Esophagus squamous epithelium (tissue), 5 donors: ENCODE measurements around the gene SLC3A2. TPM values are rescaled to one million over a fixed set of nuclear protein-coding genes. Genes with fewer than 3 reads are reported as not detected.
A peak's percentile ranks its signal among the peaks of the same experiment; 100 is the strongest.

Experiments
- DNase-seq: peaks from one replicate; lab custom pipeline; 2025; lab: John Stamatoyannopoulos, UW
- H3K27ac ChIP-seq, 4 donors: fragments of 200-600 bp; sonication (generic); one replicate each; pipeline ENCODE4 v1.5.1; 2016 to 2019; ENCODE audit warnings: mild to moderate bottlenecking in 1 of 4
- H3K27me3 ChIP-seq, 4 donors: fragments of 200-600 bp; sonication (generic); 1 replicate in 3 of 4; 2 replicates in 1 of 4; pipeline versions ENCODE4 v1.5.1 to v1.6.0; 2017 to 2021; ENCODE audit warnings: antibody characterized with exemption in 1 of 4
- H3K36me3 ChIP-seq, 3 donors: fragments of 200-600 bp; sonication (generic); one replicate each; pipeline ENCODE4 v1.5.1; 2016 to 2019
- H3K4me1 ChIP-seq, 3 donors: fragments of 200-600 bp; sonication (generic); one replicate each; pipeline ENCODE4 v1.5.1; 2017 to 2019
- H3K4me3 ChIP-seq, 4 donors: fragments of 200-600 bp; sonication (generic); 1 replicate in 3 of 4; 2 replicates in 1 of 4; pipeline ENCODE4 v1.5.1; 2016 to 2019; ENCODE audit warnings: mild to moderate bottlenecking in 2 of 4, moderate library complexity in 1 of 4
- H3K9me3 ChIP-seq, 3 donors: fragments of 200-600 bp; sonication (generic); one replicate each; pipeline ENCODE4 v1.5.1; 2016 to 2019
- CTCF ChIP-seq, 6 experiments: fragments of 450-650 bp in 4 of 6; fragments of 200-600 bp in 2 of 6; sonication (generic) in 2 of 6; IDR thresholded peaks; one replicate each; pipeline ENCODE4 v1.5.1; 2016 to 2019; ENCODE audit warnings: antibody characterized with exemption in 6 of 6, mild to moderate bottlenecking in 4 of 6, moderate library complexity in 4 of 6
- POLR2A ChIP-seq, 4 donors: fragments of 450-650 bp; IDR thresholded peaks; one replicate each; pipeline ENCODE4 v1.6.1; 2017; ENCODE audit warnings: antibody characterized with exemption in 4 of 4, mild to moderate bottlenecking in 4 of 4, moderate library complexity in 3 of 4
- WGBS, 2 donors: methylation state at CpG; one replicate each; pipeline ENCODE4 v1.1.5; 2018; 5-methylcytosine and 5-hydroxymethylcytosine counted together
- intact Hi-C: fragments of 100-400 bp; cut with DNase I; formaldehyde crosslinking; loops from one replicate; pipeline ENCODE4 v1.15.0; 2022
- total RNA-seq, 4 donors: library from RNA; depleted of rRNA; stranded (reverse); fragments of >200 nt; gene quantifications; one replicate each; pipeline ENCODE4 v1.1.0, GENCODE V29; 2016
- donor health status: DM: yes; HTN: yes; CAD: no.

Gene SLC3A2
- total RNA-seq, 4 donors from 2014 or later, result 132 to 373 (median 153) TPM

- Histone ChIP-seq H3K27ac (peak overlapping the region; percentile 39 to 53 (median 44)), H3K27me3 (peaks cover 0 to 5% (median 0%) of the 10 kb centered on the region in 4 donors), H3K9me3 (no peaks in the 10 kb centered on the region), H3K4me3 (no peak overlapping the region), H3K4me1 (peaks cover 12 to 38% (median 13%) of the 10 kb centered on the region in 3 donors), H3K36me3 (no peaks in the 10 kb centered on the region)
- 54% methylated on average over 4 of the region's 9 CpGs; no CpG with 5 or more reads in 1 of the 2 donors for WGBS, 2 donors
- no peak for DNase-seq
- intact Hi-C loops, result no loop called here
- no peak for TF ChIP-seq CTCF (IDR thresholded peaks at IDR 0.05)
- no peak for TF ChIP-seq POLR2A (IDR thresholded peaks at IDR 0.05)
Measured at GRCh38 chr11:62908468-62909072, 27.9 kb downstream of the SLC3A2 start.

GRCh38 chr11:62909107-62909894, 28.6 kb downstream of the SLC3A2 start:
- Histone ChIP-seq H3K27ac (peak overlapping the region; percentile 44 to 55 (median 48)), H3K4me3 (no peak overlapping the region), H3K27me3 (peaks cover 0 to 5% (median 0%) of the 10 kb centered on the region in 4 donors), H3K9me3 (no peaks in the 10 kb centered on the region), H3K4me1 (peaks cover 12 to 36% (median 13%) of the 10 kb centered on the region in 3 donors), H3K36me3 (no peaks in the 10 kb centered on the region)
- DNase-seq, result no peak
- WGBS, 2 donors, result 23 to 35% methylated on average over 5 to 8 of the region's 24 CpGs
- peak; percentile 34 to 71 (median 64) for TF ChIP-seq CTCF (IDR thresholded peaks at IDR 0.05)
- no peak for TF ChIP-seq POLR2A (IDR thresholded peaks at IDR 0.05)
- intact Hi-C loops, result no loop called here

- H3K27ac ChIP-seq, result no peak overlapping the region
- 84 to 88% methylated on average over 9 to 13 of the region's 27 CpGs for WGBS, 2 donors
- TF ChIP-seq POLR2A (IDR thresholded peaks at IDR 0.05) (no peak), CTCF (IDR thresholded peaks at IDR 0.05) (no peak)
- H3K4me1 ChIP-seq, result peaks cover 12 to 33% (median 13%) of the 10 kb centered on the region in 3 donors
- H3K27me3 ChIP-seq, result peaks cover 0 to 5% (median 0%) of the 10 kb centered on the region in 4 donors
- DNase-seq, result no peak
- intact Hi-C loops, result no loop called here
- H3K36me3 ChIP-seq, result no peaks in the 10 kb centered on the region
- no peaks in the 10 kb centered on the region for H3K9me3 ChIP-seq
- no peak overlapping the region for H3K4me3 ChIP-seq
Measured at GRCh38 chr11:62910141-62910882, 29.6 kb downstream of the SLC3A2 start.

- no peaks in the 10 kb centered on the region for H3K27me3 ChIP-seq
- no peaks in the 10 kb centered on the region for H3K36me3 ChIP-seq
- peaks cover 12 to 22% (median 13%) of the 10 kb centered on the region in 3 donors for H3K4me1 ChIP-seq
- no peak overlapping the region for H3K4me3 ChIP-seq
- no peak for TF ChIP-seq CTCF (IDR thresholded peaks at IDR 0.05)
- TF ChIP-seq POLR2A (IDR thresholded peaks at IDR 0.05), result no peak
- WGBS, 2 donors, result 82% methylated on average over 11 to 12 of the region's 14 CpGs
- no peak overlapping the region for H3K27ac ChIP-seq
- no peaks in the 10 kb centered on the region for H3K9me3 ChIP-seq
- intact Hi-C loops, result no loop called here
- DNase-seq, result no peak
Measured at GRCh38 chr11:62911137-62912130, 30.7 kb downstream of the SLC3A2 start.
